Hair follicle dermal papilla cell (primary cell): ENCODE data around the gene RNASE11. TPM values are rescaled to one million over a fixed set of nuclear protein-coding genes. Genes with fewer than 3 reads are reported as not detected.

Experiments used
- total RNA-seq: library from RNA; depleted of rRNA; stranded (reverse); fragments of >200 nt; gene quantifications from 2 replicates; pipeline ENCODE4 v1.2.3, GENCODE V29; 2012

RNASE11 gene
- total RNA-seq = not detected in 2 replicates

GRCh38 chr14:20587489-20588154, at the start of gene RNASE11:
RNASE11 (minus strand) TSS chr14:20588001.

GRCh38 chr14:20591235-20591634, 3.4 kb upstream of the RNASE11 start, which contains the start of gene RNASE12:
RNASE12 (minus strand) TSS chr14:20591376; CDS start chr14:20590723, 653 bp downstream.

GRCh38 chr14:20560961-20561360, 26.8 kb downstream of the RNASE11 start, which contains the start of gene RNASE9:
RNASE9 (minus strand) TSS chr14:20561047.

Other genes starting within 250 kb of the RNASE11 start
- 4.6 and 7.6 TPM in 2 replicates for gene PARP2, start 244.4 kb downstream of the RNASE11 start, total RNA-seq
- 32.8 and 34.5 TPM in 2 replicates for gene TEP1, start 174.5 kb downstream of the RNASE11 start, total RNA-seq
- 0.32 and 0.49 TPM in 2 replicates for gene KLHL33, start 151.8 kb downstream of the RNASE11 start, total RNA-seq
- 36.8 and 41.7 TPM in 2 replicates for gene OSGEP, start 133.2 kb downstream of the RNASE11 start, total RNA-seq
- 81.6 and 91.2 TPM in 2 replicates for gene APEX1, start 132.8 kb downstream of the RNASE11 start, total RNA-seq
- 31.6 and 35.6 TPM in 2 replicates for gene PIP4P1, start 126.6 kb downstream of the RNASE11 start, total RNA-seq
- gene PNP, start 118.6 kb downstream of the RNASE11 start, total RNA-seq = 9.9 and 13.4 TPM in 2 replicates
- not detected in 2 replicates for gene RNASE10, start 82.5 kb downstream of the RNASE11 start, total RNA-seq
- not detected in 2 replicates for gene RNASE9, start 27.0 kb downstream of the RNASE11 start, total RNA-seq
- not detected in 2 replicates for gene RNASE12, start 3.4 kb upstream of the RNASE11 start, total RNA-seq
- not detected in 2 replicates for gene OR6S1, start 53.7 kb upstream of the RNASE11 start, total RNA-seq
- 28.3 and 31.6 TPM in 2 replicates for gene RNASE4, start 96.6 kb upstream of the RNASE11 start, total RNA-seq
- 8.4 and 9.5 TPM in 2 replicates for gene ANG, start 100.8 kb upstream of the RNASE11 start, total RNA-seq
- not detected in 2 replicates for gene EDDM3A, start 157.9 kb upstream of the RNASE11 start, total RNA-seq
- gene EDDM3B, start 180.4 kb upstream of the RNASE11 start, total RNA-seq = not detected in 2 replicates
- gene RNASE6, start 193.3 kb upstream of the RNASE11 start, total RNA-seq = not detected in 2 replicates
- gene RNASE1, start 214.8 kb upstream of the RNASE11 start, total RNA-seq = not detected in 2 replicates